Keratinocyte (primary cell): ENCODE data around the gene RNF149. TPM values are rescaled to one million over a fixed set of nuclear protein-coding genes. Genes with fewer than 3 reads are reported as not detected.

ENCODE experiments used
- DNase-seq: peaks from one replicate; pipeline ENCODE4 v3.0.0-alpha.2; 2011; ENCODE audit warnings: low read depth, missing footprints, low spot score
- FAIRE-seq: peaks from 2 replicates; lab custom pipeline; 2011; peaks lifted over from hg19 to GRCh38; lab: Jason Lieb, UNC
- H2AFZ ChIP-seq: 2 replicates; pipeline ENCODE4 v1.6.0; 2012; ENCODE audit warnings: low read length, control low read depth, inconsistent platforms; ENCODE audit not compliant: control insufficient read depth
- H3K27ac ChIP-seq: 2 replicates; pipeline ENCODE4 v1.5.1; 2011; ENCODE audit warnings: low read length; ENCODE audit not compliant: control insufficient read depth, insufficient read depth
- H3K27me3 ChIP-seq: 3 replicates; pipeline ENCODE4 v1.6.0; 2011; ENCODE audit warnings: low read length; ENCODE audit not compliant: control insufficient read depth, insufficient read depth; ENCODE audit errors: extremely low read depth
- H3K36me3 ChIP-seq, 2 experiments: 2 replicates in 1 of 2; 3 replicates in 1 of 2; pipeline ENCODE4 v1.5.1; 2011; ENCODE audit warnings: low read length in 2 of 2, mild to moderate bottlenecking in 1 of 2; ENCODE audit not compliant: control insufficient read depth in 2 of 2, insufficient read depth in 2 of 2; ENCODE audit errors: extremely low read depth in 1 of 2
- H3K4me1 ChIP-seq: 3 replicates; pipeline ENCODE4 v1.5.1; 2011; ENCODE audit warnings: low read length; ENCODE audit not compliant: control insufficient read depth, insufficient read depth; ENCODE audit errors: extremely low read depth
- H3K4me2 ChIP-seq: 3 replicates; pipeline ENCODE4 v1.6.0; 2011; ENCODE audit warnings: low read depth, low read length; ENCODE audit not compliant: control insufficient read depth, insufficient read depth; ENCODE audit errors: extremely low read depth
- H3K4me3 ChIP-seq, 3 experiments: fragments of 200-600 bp in 1 of 3; sonication (generic) in 1 of 3; 2 replicates in 2 of 3; 3 replicates in 1 of 3; pipeline ENCODE4 v1.5.1; 2011 to 2016; ENCODE audit warnings: low read length in 3 of 3, mild to moderate bottlenecking in 3 of 3, control low read depth in 2 of 3, inconsistent platforms in 1 of 3, low read depth in 1 of 3, mixed read lengths in 1 of 3, mixed run types in 1 of 3, moderate library complexity in 1 of 3; ENCODE audit not compliant: control insufficient read depth in 2 of 3, insufficient read depth in 2 of 3; ENCODE audit errors: extremely low read depth in 1 of 3
- H3K79me2 ChIP-seq: 2 replicates; pipeline ENCODE4 v1.6.0; 2012; ENCODE audit warnings: low read length; ENCODE audit not compliant: control insufficient read depth, insufficient read depth
- H3K9ac ChIP-seq: 3 replicates; pipeline ENCODE4 v1.6.0; 2011; ENCODE audit warnings: low read length; ENCODE audit not compliant: control insufficient read depth, insufficient read depth; ENCODE audit errors: extremely low read depth
- H3K9me1 ChIP-seq: 3 replicates; pipeline ENCODE4 v1.6.0; 2011; ENCODE audit warnings: low read length; ENCODE audit not compliant: control insufficient read depth, insufficient read depth; ENCODE audit errors: extremely low read depth
- H3K9me3 ChIP-seq: 2 replicates; pipeline ENCODE4 v1.5.1; 2012; ENCODE audit warnings: low read depth, low read length; ENCODE audit not compliant: control insufficient read depth
- H4K20me1 ChIP-seq: 3 replicates; pipeline ENCODE4 v1.6.0; 2011; ENCODE audit warnings: low read length; ENCODE audit not compliant: control insufficient read depth, insufficient read depth; ENCODE audit errors: extremely low read depth
- CTCF ChIP-seq, 3 experiments: IDR thresholded peaks in 1 of 3; conservative IDR thresholded peaks in 1 of 3; optimal IDR thresholded peaks in 1 of 3; 2 replicates in 2 of 3; 3 replicates in 1 of 3; pipeline versions ENCODE3 to v1.5.1; 2011; ENCODE audit warnings: low read length in 3 of 3, mild to moderate bottlenecking in 3 of 3, moderate library complexity in 2 of 3, control low read depth in 1 of 3, inconsistent platforms in 1 of 3; ENCODE audit not compliant: insufficient read depth in 2 of 3; ENCODE audit errors: extremely low read depth in 1 of 3
- EZH2 ChIP-seq: IDR thresholded peaks from one replicate; pipeline ENCODE4 v1.6.1; 2012; ENCODE audit warnings: inconsistent platforms, mild to moderate bottlenecking, low read length, moderate library complexity
- dilution Hi-C: fragments of 300-500 bp; cut with MboI; formaldehyde crosslinking; loops from one replicate; pipeline ENCODE4 v1.7.0; 2020; ENCODE audit warnings: low sequenced_read_pairs; ENCODE audit not compliant: extremely low pct_ligation_motif_present
- polyA plus RNA-seq, 5 experiments: library from polyadenylated mRNA; depleted of rRNA in 3 of 5; stranded (reverse) in 3 of 5; stranded (forward) in 1 of 5; unstranded in 1 of 5; fragments of >200 nt; gene quantifications; 1 replicate in 1 of 5; 2 replicates in 3 of 5; 3 replicates in 1 of 5; pipeline versions ENCODE4 v1.2.1 to v1.2.3, GENCODE V29; 2011 to 2012; ENCODE audit warnings: missing spikeins in 2 of 5, low read depth in 1 of 5, low replicate concordance in 1 of 5

The RNF149 gene
- polyA plus RNA-seq, 1 donor (not counting 4 experiments of a cell fraction or from before 2014, with no cell fraction given), result 68.0 TPM

- H3K4me2 ChIP-seq, result peak overlapping the region; percentile 63
- FAIRE-seq (peak; percentile 63), DNase-seq (no peak)
- no peak overlapping the region for H3K4me3 ChIP-seq
- no peak overlapping the region for H3K9ac ChIP-seq
- H4K20me1 ChIP-seq, result no peaks in the 10 kb centered on the region
- no peak overlapping the region for H2AFZ ChIP-seq
- H3K27me3 ChIP-seq, result no peaks in the 10 kb centered on the region
- H3K9me3 ChIP-seq, result no peaks in the 10 kb centered on the region
- dilution Hi-C loops, result no loop called here
- H3K27ac ChIP-seq, result peak overlapping the region; percentile 24
- H3K79me2 ChIP-seq, result no peaks in the 10 kb centered on the region
- no peaks in the 10 kb centered on the region for H3K36me3 ChIP-seq
- no peaks in the 10 kb centered on the region for H3K9me1 ChIP-seq
- TF ChIP-seq EZH2 (no peak), CTCF (optimal IDR thresholded peaks at IDR 0.05 in 1 of 3, IDR thresholded peaks at IDR 0.05 in 1 of 3, conservative IDR thresholded peaks at IDR 0.05 in 1 of 3; ENCODE audit: extremely low read depth in 1 of 3, insufficient read depth in 2 of 3, low read length in 3 of 3) (no peak)
- peaks cover 10% of the 10 kb centered on the region for H3K4me1 ChIP-seq
Measured at GRCh38 chr2:101337877-101338276, 29.4 kb upstream of the RNF149 start.

- no peak overlapping the region for H3K4me3 ChIP-seq
- no peak overlapping the region for H3K4me2 ChIP-seq
- H3K79me2 ChIP-seq, result no peaks in the 10 kb centered on the region
- DNase-seq (no peak), FAIRE-seq (no peak)
- H3K27ac ChIP-seq, result no peak overlapping the region
- no peak overlapping the region for H3K9ac ChIP-seq
- no peak for TF ChIP-seq EZH2
- TF ChIP-seq CTCF (optimal IDR thresholded peaks at IDR 0.05 in 1 of 3, IDR thresholded peaks at IDR 0.05 in 1 of 3, conservative IDR thresholded peaks at IDR 0.05 in 1 of 3; ENCODE audit: extremely low read depth in 1 of 3, insufficient read depth in 2 of 3, low read length in 3 of 3), result no peak
- H4K20me1 ChIP-seq, result no peaks in the 10 kb centered on the region
- no peaks in the 10 kb centered on the region for H3K9me1 ChIP-seq
- H3K27me3 ChIP-seq, result no peaks in the 10 kb centered on the region
- H3K9me3 ChIP-seq, result no peaks in the 10 kb centered on the region
- H2AFZ ChIP-seq, result no peak overlapping the region
- dilution Hi-C loops, result no loop called here
- H3K4me1 ChIP-seq, result peaks cover 38% of the 10 kb centered on the region
- H3K36me3 ChIP-seq, result no peaks in the 10 kb centered on the region
Measured at GRCh38 chr2:101332885-101333766, 24.6 kb upstream of the RNF149 start.
